OCI-LY7 (cell line): Measurements from ENCODE around the gene MATCAP1. TPM values are rescaled to one million over a fixed set of nuclear protein-coding genes. Genes with fewer than 3 reads are reported as not detected.

ENCODE experiments used
- BruUV-seq: library from RNA; stranded (reverse); fragments of 400-500 nt; replicated peaks from 2 replicates; lab custom pipeline; 2021; lab: Mats Ljungman, UMichigan
- CTCF ChIA-PET: fragments of 300-600 bp; sonication (Branson Sonifier 250); formaldehyde crosslinking; loops from one replicate; lab custom pipeline; 2022; ENCODE audit warnings: antibody characterized with exemption; ENCODE audit not compliant: unreplicated experiment; lab: Charles Lee
- POLR2A ChIA-PET: fragments of 300-600 bp; sonication (Branson Sonifier 250); formaldehyde crosslinking; loops from one replicate; lab custom pipeline; 2022; ENCODE audit warnings: antibody characterized with exemption; lab: Charles Lee
- DNase-seq: peaks from one replicate; pipeline ENCODE4 v3.0.0-alpha.2; 2015; ENCODE audit warnings: low spot score
- H2AFZ ChIP-seq: fragments of 200-600 bp; sonication (generic), shearing (Covaris generic); 2 replicates; pipeline ENCODE4 v1.6.1; 2014; ENCODE audit warnings: mild to moderate bottlenecking, antibody characterized with exemption, low read length, moderate library complexity
- H3K27ac ChIP-seq: fragments of 200-600 bp; sonication (generic); 2 replicates; pipeline ENCODE4 v1.5.1; 2014; ENCODE audit warnings: mixed run types, low read depth, mild to moderate bottlenecking, moderate library complexity, low read length, inconsistent platforms; ENCODE audit not compliant: poor library complexity, severe bottlenecking
- H3K36me3 ChIP-seq: fragments of 200-600 bp; sonication (generic); 2 replicates; pipeline ENCODE4 v1.6.1; 2014; ENCODE audit warnings: mild to moderate bottlenecking, antibody characterized with exemption, low read length, moderate library complexity, mixed read lengths; ENCODE audit not compliant: insufficient read depth
- H3K4me1 ChIP-seq: fragments of 200-600 bp; sonication (generic); 2 replicates; pipeline ENCODE4 v1.5.1; 2014; ENCODE audit warnings: mild to moderate bottlenecking, low read length; ENCODE audit not compliant: insufficient read depth, poor library complexity, severe bottlenecking
- H3K4me2 ChIP-seq: fragments of 200-600 bp; sonication (generic); 2 replicates; pipeline ENCODE4 v1.6.1; 2014; ENCODE audit warnings: mild to moderate bottlenecking, low read length
- H3K4me3 ChIP-seq: fragments of 200-600 bp; sonication (generic); 2 replicates; pipeline ENCODE4 v1.5.1; 2014; ENCODE audit warnings: mild to moderate bottlenecking, low read depth, low read length; ENCODE audit not compliant: poor library complexity, severe bottlenecking
- H3K79me2 ChIP-seq: fragments of 200-600 bp; sonication (generic); 2 replicates; pipeline ENCODE4 v1.6.1; 2016; ENCODE audit warnings: low read depth, mild to moderate bottlenecking, low read length, moderate library complexity, mixed read lengths; ENCODE audit not compliant: insufficient read depth
- H3K9me2 ChIP-seq: fragments of 200-600 bp; sonication (generic); 2 replicates; pipeline ENCODE4 v1.6.1; 2016; ENCODE audit warnings: mild to moderate bottlenecking, low read length, mixed read lengths; ENCODE audit not compliant: insufficient read depth
- H3K9me3 ChIP-seq: fragments of 200-600 bp; sonication (generic); 2 replicates; pipeline ENCODE4 v1.6.1; 2014; ENCODE audit warnings: mild to moderate bottlenecking, mixed run types, low read length, mixed read lengths
- H4K20me1 ChIP-seq: fragments of 200-600 bp; sonication (generic); 2 replicates; pipeline ENCODE4 v1.6.1; 2014; ENCODE audit warnings: mild to moderate bottlenecking, antibody characterized with exemption, low read length, moderate library complexity, mixed read lengths; ENCODE audit not compliant: insufficient read depth
- EZH2phosphoT487 ChIP-seq: fragments of 200-600 bp; sonication (generic); IDR thresholded peaks from 2 replicates; pipeline ENCODE4 v1.6.1; 2018; ENCODE audit warnings: low read depth, borderline replicate concordance, mild to moderate bottlenecking, mixed run types, antibody characterized with exemption, low read length, moderate library complexity, mixed read lengths
- intact Hi-C: fragments of 100-400 bp; cut with micrococcal nuclease; formaldehyde crosslinking; loops from one replicate; pipeline ENCODE4 v1.10.0; 2022; ENCODE audit not compliant: unreplicated experiment
- total RNA-seq, 2 experiments: library from RNA; depleted of rRNA in 1 of 2; stranded (reverse); fragments of >200 nt in 1 of 2; shearing (Covaris generic) in 1 of 2; gene quantifications; 2 replicates each; pipeline ENCODE4 v1.2.3, GENCODE V29; 2014 to 2022
- TF ChIP-seq, protein P1 (sequence below): fragments of 200-600 bp; sonication (generic); conservative IDR thresholded peaks from 2 replicates; pipeline ENCODE4 v1.5.1; 2014; ENCODE audit warnings: mild to moderate bottlenecking, antibody characterized with exemption, low read length, moderate library complexity, mixed read lengths

MATCAP1 gene
- total RNA-seq, 2 experiments from 2014 or later, result 22.9 to 39.6 TPM

DNA sequence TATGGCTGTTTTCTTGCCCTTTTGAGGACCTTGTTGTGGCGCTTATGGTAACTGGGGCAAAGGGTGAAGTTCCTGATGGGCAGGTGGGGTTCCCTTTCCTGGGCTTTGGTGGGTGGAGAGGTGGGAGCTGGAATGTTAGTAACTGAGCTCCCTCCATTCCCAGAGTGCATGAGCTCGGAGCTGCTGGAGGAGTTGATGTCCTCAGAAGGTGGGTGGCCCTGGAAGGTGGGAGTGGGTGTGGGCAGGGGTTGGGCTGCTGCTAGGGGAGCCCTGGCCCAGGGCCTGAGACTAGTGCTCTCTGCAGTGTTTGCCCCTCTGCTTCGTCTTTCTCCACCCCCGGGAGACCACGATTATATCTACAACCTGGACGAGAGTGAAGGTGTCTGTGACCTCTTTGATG lies 13.9 kb upstream of the MATCAP1 start:
- Histone ChIP-seq H3K36me3 (peaks cover 95% of the 10 kb centered on the region), H2AFZ (no peak overlapping the region), H4K20me1 (peaks cover 9% of the 10 kb centered on the region; the same call in 1 of the 2 replicates), H3K4me1 (peaks cover 13% of the 10 kb centered on the region), H3K9me2 (no peaks in the 10 kb centered on the region), H3K9me3 (no peaks in the 10 kb centered on the region), H3K4me3 (no peak overlapping the region), H3K79me2 (peaks cover 15% of the 10 kb centered on the region), H3K27ac (no peak overlapping the region), H3K4me2 (no peak overlapping the region)
- intact Hi-C loops, result no loop called here
- CTCF ChIA-PET, result interaction anchor here (0.6 kb wide), 1 partner anchor 50 kb away, joined by 3 read pairs; the partner anchor contains the start of gene FHOD1
- no peak for DNase-seq
- BruUV-seq, result no TSS peak
- TF ChIP-seq, protein P1, sequence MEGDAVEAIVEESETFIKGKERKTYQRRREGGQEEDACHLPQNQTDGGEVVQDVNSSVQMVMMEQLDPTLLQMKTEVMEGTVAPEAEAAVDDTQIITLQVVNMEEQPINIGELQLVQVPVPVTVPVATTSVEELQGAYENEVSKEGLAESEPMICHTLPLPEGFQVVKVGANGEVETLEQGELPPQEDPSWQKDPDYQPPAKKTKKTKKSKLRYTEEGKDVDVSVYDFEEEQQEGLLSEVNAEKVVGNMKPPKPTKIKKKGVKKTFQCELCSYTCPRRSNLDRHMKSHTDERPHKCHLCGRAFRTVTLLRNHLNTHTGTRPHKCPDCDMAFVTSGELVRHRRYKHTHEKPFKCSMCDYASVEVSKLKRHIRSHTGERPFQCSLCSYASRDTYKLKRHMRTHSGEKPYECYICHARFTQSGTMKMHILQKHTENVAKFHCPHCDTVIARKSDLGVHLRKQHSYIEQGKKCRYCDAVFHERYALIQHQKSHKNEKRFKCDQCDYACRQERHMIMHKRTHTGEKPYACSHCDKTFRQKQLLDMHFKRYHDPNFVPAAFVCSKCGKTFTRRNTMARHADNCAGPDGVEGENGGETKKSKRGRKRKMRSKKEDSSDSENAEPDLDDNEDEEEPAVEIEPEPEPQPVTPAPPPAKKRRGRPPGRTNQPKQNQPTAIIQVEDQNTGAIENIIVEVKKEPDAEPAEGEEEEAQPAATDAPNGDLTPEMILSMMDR, result no peak
- TF ChIP-seq EZH2phosphoT487, result no peak
- POLR2A ChIA-PET, result interaction anchor here (0.6 kb wide), 2 partner anchors 234 to 317 kb away, joined by 4 to 11 read pairs; no protein-coding TSS in a partner anchor

GRCh38 chr16:67196881-67197280 lies 13.1 kb upstream of the MATCAP1 start:
- CTCF ChIA-PET, result interaction anchor here (0.5 kb wide), 1 partner anchor 223 kb away, joined by 7 read pairs; no protein-coding TSS in a partner anchor
- intact Hi-C loops, result no loop called here
- no TSS peak for BruUV-seq

More at GRCh38 chr16:67196881-67197280, 13.1 kb upstream of the MATCAP1 start:
- Histone ChIP-seq H3K27ac (no peak overlapping the region), H3K9me2 (no peaks in the 10 kb centered on the region), H3K4me1 (peaks cover 13% of the 10 kb centered on the region), H3K4me2 (no peak overlapping the region), H4K20me1 (peaks cover 9% of the 10 kb centered on the region; the same call in 1 of the 2 replicates), H3K79me2 (peaks cover 22% of the 10 kb centered on the region), H3K9me3 (no peaks in the 10 kb centered on the region), H2AFZ (no peak overlapping the region), H3K4me3 (no peak overlapping the region), H3K36me3 (peaks cover 93% of the 10 kb centered on the region)
- no peak for TF ChIP-seq EZH2phosphoT487
- TF ChIP-seq, protein P1, result no peak
- DNase-seq, result no peak
- POLR2A ChIA-PET, result interaction anchor here (0.6 kb wide), 1 partner anchor 35 kb away, joined by 12 read pairs; no protein-coding TSS in a partner anchor
